Measurements from ENCODE around the gene MRPL28. TPM values are rescaled to one million over a fixed set of nuclear protein-coding genes. Genes with fewer than 3 reads are reported as not detected.
"Not testable (repeated sequence)": the region's sequence is repeated elsewhere in the genome, so short reads cannot be mapped to it uniquely, and the experiment has no call there.

MRPL28 gene
- polyA plus RNA-seq, 1 of the 3 experiments (the other 2 are of a cell fraction) = 320 TPM

- no peak overlapping the region for H3K9ac ChIP-seq
- no peak for DNase-seq
- no peaks in the 10 kb centered on the region for H3K9me2 ChIP-seq
- no peaks in the 10 kb centered on the region for H3K9me3 ChIP-seq
- no peaks in the 10 kb centered on the region for H3K27me3 ChIP-seq (ENCODE audit: insufficient read depth)
- CTCF ChIA-PET = interaction anchor here (1.0 to 4.4 kb wide), 4 partner anchors 13 to 284 kb away, joined by 4 to 22 read pairs (median 6); no protein-coding TSS in a partner anchor
- H4K20me1 ChIP-seq (ENCODE audit: insufficient read depth) = peaks cover 65% of the 10 kb centered on the region
- no peak overlapping the region for H3K4me3 ChIP-seq (ENCODE audit: low read depth in 2 of 2, low read length in 1 of 2)
- H3K79me2 ChIP-seq (ENCODE audit: insufficient read depth) = peaks cover 72% of the 10 kb centered on the region
- peaks cover 15 to 22% of the 10 kb centered on the region in 2 experiments for H3K36me3 ChIP-seq (replicated peaks in 1 of 2; ENCODE audit: control insufficient read depth in 1 of 2, insufficient read depth in 2 of 2, low read length in 1 of 2)
- H3F3A ChIP-seq (replicated peaks; ENCODE audit: insufficient read depth) = no peaks in the 10 kb centered on the region
- POLR2A ChIA-PET = interaction anchor here (1.2 kb wide), 1 partner anchor 121 kb away, joined by 4 read pairs; no protein-coding TSS in a partner anchor
- TF ChIP-seq REST (IDR thresholded peaks at IDR 0.05; ENCODE audit: low read depth, low read length) (no peak), POLR2AphosphoS5 (IDR thresholded peaks at IDR 0.05; ENCODE audit: low read depth, low read length) (no peak), IRF3 (IDR thresholded peaks at IDR 0.05; ENCODE audit: low read depth, low read length) (no peak), FOXJ3 (CRISPR knock-in tag; IDR thresholded peaks at IDR 0.05) (no peak), NFIC (IDR thresholded peaks at IDR 0.05; ENCODE audit: borderline replicate concordance) (no peak), USF1 (IDR thresholded peaks at IDR 0.05; ENCODE audit: borderline replicate concordance, low read depth) (no peak), ZBTB33 (IDR thresholded peaks at IDR 0.05; ENCODE audit: borderline replicate concordance, low read depth) (no peak), CHD2 (IDR thresholded peaks at IDR 0.05; ENCODE audit: low read length, partially characterized antibody) (no peak), FOXM1 (IDR thresholded peaks at IDR 0.05; ENCODE audit: low read depth) (no peak), TCF12 (IDR thresholded peaks at IDR 0.05) (no peak), RFX5 (IDR thresholded peaks at IDR 0.05; ENCODE audit: low read length) (no peak), TEAD4 (IDR thresholded peaks at IDR 0.05; ENCODE audit: borderline replicate concordance, insufficient read depth) (no peak), TAF1 (IDR thresholded peaks at IDR 0.05; ENCODE audit: borderline replicate concordance, low read depth, low read length) (no peak), MEF2A (IDR thresholded peaks at IDR 0.05; ENCODE audit: borderline replicate concordance, low read depth) (no peak), EP300 (IDR thresholded peaks at IDR 0.05; ENCODE audit: borderline replicate concordance in 1 of 2, low read depth in 1 of 2, low read length in 1 of 2) (no peak), GATA2 (CRISPR knock-in tag; IDR thresholded peaks at IDR 0.05) (no peak), NRF1 (IDR thresholded peaks at IDR 0.05; ENCODE audit: low read depth, low read length) (no peak), PBX3 (IDR thresholded peaks at IDR 0.05) (no peak), MAX (IDR thresholded peaks at IDR 0.05; ENCODE audit: low read depth) (no peak), MXI1 (IDR thresholded peaks at IDR 0.05; ENCODE audit: low read depth, low read length) (no peak)
- peaks cover 4 to 9% of the 10 kb centered on the region in 2 experiments; a peak in 2 of 4 replicates for H3K4me1 ChIP-seq (ENCODE audit: control insufficient read depth in 1 of 2, insufficient read depth in 2 of 2, low read depth in 1 of 2, low read length in 1 of 2)
- H3K4me2 ChIP-seq = no peak overlapping the region
- no peak overlapping the region for H3K27ac ChIP-seq (ENCODE audit: low read depth in 2 of 2, low read length in 1 of 2)
- 92% methylated on average over 2 of the region's 7 CpGs for WGBS (ENCODE audit: low lambda C conversion rate)
- no peak overlapping the region for H2AFZ ChIP-seq (ENCODE audit: low read depth)
Measured at GRCh38 chr16:349211-349610, 21.1 kb downstream of the MRPL28 start.

- not testable (repeated sequence) for H3K4me1 ChIP-seq (ENCODE audit: control insufficient read depth in 1 of 2, insufficient read depth in 2 of 2, low read depth in 1 of 2, low read length in 1 of 2); H2AFZ ChIP-seq (ENCODE audit: low read depth); H3K27me3 ChIP-seq (ENCODE audit: insufficient read depth); H3K9me2 ChIP-seq; H3F3A ChIP-seq (replicated peaks; ENCODE audit: insufficient read depth); H3K4me3 ChIP-seq (ENCODE audit: low read depth in 2 of 2, low read length in 1 of 2); H3K4me2 ChIP-seq; DNase-seq; H3K9ac ChIP-seq; H3K9me3 ChIP-seq; H3K27ac ChIP-seq (ENCODE audit: low read depth in 2 of 2, low read length in 1 of 2)
- Histone ChIP-seq H3K36me3 (replicated peaks in 1 of 2; ENCODE audit: control insufficient read depth in 1 of 2, insufficient read depth in 2 of 2, low read length in 1 of 2) (peaks cover 15 to 22% of the 10 kb centered on the region in 2 experiments), H4K20me1 (ENCODE audit: insufficient read depth) (peaks cover 71% of the 10 kb centered on the region), H3K79me2 (ENCODE audit: insufficient read depth) (peaks cover 79% of the 10 kb centered on the region)
- POLR2A ChIA-PET = interaction anchor here (1.2 kb wide), 1 partner anchor 120 kb away, joined by 4 read pairs; no protein-coding TSS in a partner anchor
- 96% methylated on average over 10 of the region's 10 CpGs for WGBS (ENCODE audit: low lambda C conversion rate)
- CTCF ChIA-PET = interaction anchor here (4.4 kb wide), 1 partner anchor 14 kb away, joined by 22 read pairs; no protein-coding TSS in a partner anchor
Measured at GRCh38 chr16:348495-348894, 21.8 kb downstream of the MRPL28 start.

Data from SK-N-SH (cell line).